ENCODE results near the gene HHAT. TPM values are rescaled to one million over a fixed set of nuclear protein-coding genes. Genes with fewer than 3 reads are reported as not detected.

HHAT gene
- polyA plus RNA-seq, 3 donors = 1.1 to 1.6 (median 1.5) TPM

- Mint-ChIP-seq H3K27ac (peak overlapping the region in 1 of 7 donors; percentile 43), H3K4me3 (peak overlapping the region in 1 of 2 donors; percentile 89)
- no peak overlapping the region for H3K9ac ChIP-seq (ENCODE audit: insufficient read depth, low read length, poor library complexity, severe bottlenecking)
Measured at GRCh38 chr1:210311726-210312493, 16.8 kb upstream of the HHAT start.

More at GRCh38 chr1:210311726-210312493, 16.8 kb upstream of the HHAT start:
- Histone ChIP-seq H3K4me3 (replicated peaks in 1 of 3; ENCODE audit: low read depth in 2 of 3, low read length in 3 of 3) (no peak overlapping the region), H3K9me3 (replicated peaks in 1 of 2; ENCODE audit: control insufficient read depth in 1 of 2, insufficient read depth in 1 of 2, low read length in 2 of 2) (no peaks in the 10 kb centered on the region), H4K20me1 (ENCODE audit: insufficient read depth, low read length) (no peaks in the 10 kb centered on the region), H3K27me3 (ENCODE audit: control insufficient read depth in 2 of 2, insufficient read depth in 2 of 2, low read length in 2 of 2) (peaks cover 10% of the 10 kb centered on the region in 2 donors), H3K36me3 (replicated peaks in 1 of 2; ENCODE audit: control insufficient read depth in 1 of 2, insufficient read depth in 2 of 2, low read length in 2 of 2) (no peaks in the 10 kb centered on the region), H3K4me1 (ENCODE audit: control insufficient read depth in 1 of 2, insufficient read depth in 2 of 2, low read length in 2 of 2) (peaks cover 4 to 5% of the 10 kb centered on the region in 2 donors), H3K27ac (ENCODE audit: low read depth in 1 of 2, low read length in 2 of 2) (no peak overlapping the region), H3K4me2 (replicated peaks; ENCODE audit: extremely low read depth, low read length, poor library complexity, severe bottlenecking) (peak overlapping the region; percentile 64), H3K79me2 (ENCODE audit: insufficient read depth, low read length) (no peaks in the 10 kb centered on the region), H2AFZ (ENCODE audit: insufficient read depth, low read depth, low read length, poor library complexity, severe bottlenecking) (peak overlapping the region; percentile 75)
- Mint-ChIP-seq H3K27me3 (ENCODE audit: low read depth in 3 of 3) (peaks cover 15 to 29% (median 19%) of the 10 kb centered on the region in 3 donors), H3K36me3 (no peaks in the 10 kb centered on the region), H3K4me1 (peaks cover 6% of the 10 kb centered on the region), H3K9me3 (peaks cover 0 to 2% (median 0%) of the 10 kb centered on the region in 7 donors)
- DNase-seq = no peak
- intact Hi-C loops (cut with micrococcal nuclease) = loop anchor here in 1 of 2 donors (5.0 kb wide), 1 partner anchor 450 kb away; no protein-coding TSS in a partner anchor
- WGBS (ENCODE audit: insufficient coverage) = 77% methylated on average over 15 of the region's 18 CpGs
- no peak for TF ChIP-seq CTCF (IDR thresholded peaks at IDR 0.05)
